ENCODE data around the gene PSME2.

The PSME2 gene

GRCh38 chr14:24132976-24133375, 13.4 kb downstream of the PSME2 start:
- DNase-seq, result no peak

GRCh38 chr14:24132061-24132685, 14.2 kb downstream of the PSME2 start:
- no peak for DNase-seq

- DNase-seq, result no peak
Measured at GRCh38 chr14:24131549-24131966, 14.9 kb downstream of the PSME2 start.

- no peak for DNase-seq
Measured at GRCh38 chr14:24130717-24131548, 15.5 kb downstream of the PSME2 start.

GRCh38 chr14:24130380-24130716, 16.1 kb downstream of the PSME2 start, which contains the start of gene FITM1:
Gene FITM1, plus strand, starts transcription at chr14:24130659. Its CDS starts 905 bp downstream, at chr14:24131564.
- DNase-seq, result peak; percentile 8

- DNase-seq, result no peak
Measured at GRCh38 chr14:24129410-24129998, 16.9 kb downstream of the PSME2 start.

GRCh38 chr14:24127673-24128072, 18.7 kb downstream of the PSME2 start:
- no peak for DNase-seq

GRCh38 chr14:24126939-24127338, 19.5 kb downstream of the PSME2 start:
- no peak for DNase-seq

GRCh38 chr14:24123424-24124417, 22.7 kb downstream of the PSME2 start:
- no peak for DNase-seq

GRCh38 chr14:24122898-24123297, 23.5 kb downstream of the PSME2 start:
- DNase-seq, result no peak

GRCh38 chr14:24122416-24122815, 24.0 kb downstream of the PSME2 start:
- no peak for DNase-seq

- DNase-seq, result no peak
Measured at GRCh38 chr14:24121210-24121609, 25.2 kb downstream of the PSME2 start.

- no peak for DNase-seq
Measured at GRCh38 chr14:24119691-24120090, 26.7 kb downstream of the PSME2 start.

- DNase-seq, result no peak
Measured at GRCh38 chr14:24117179-24117578, 29.2 kb downstream of the PSME2 start.

GRCh38 chr14:24116128-24116814, 30.1 kb downstream of the PSME2 start:
- DNase-seq, result no peak

GRCh38 chr14:24115422-24116127, 30.8 kb downstream of the PSME2 start:
- no peak for DNase-seq

GRCh38 chr14:24114532-24115421, 31.6 kb downstream of the PSME2 start, which contains the start of the genes DCAF11 and NRL:
Gene DCAF11, plus strand, starts transcription at chr14:24114777. Its CDS starts 818 bp downstream, at chr14:24115595.
Gene NRL, minus strand, starts transcription at chr14:24114949. Its CDS starts 32,101 bp downstream, at chr14:24082848.
- DNase-seq, result peak; percentile 99

- peak; percentile 65 for DNase-seq
Measured at GRCh38 chr14:24113801-24114531, 32.4 kb downstream of the PSME2 start.

GRCh38 chr14:24113379-24113800, 33.0 kb downstream of the PSME2 start:
- DNase-seq, result no peak

Data from SIG-M5 (cell line).